K562 (cell line): Measurements from ENCODE around the gene ADNP. TPM values are rescaled to one million over a fixed set of nuclear protein-coding genes. Genes with fewer than 3 reads are reported as not detected.

Experiments
- ILF3 ChIP-seq: fragments of 450-650 bp; IDR thresholded peaks from 2 replicates; pipeline ENCODE4 v1.6.1; 2018; ENCODE audit warnings: antibody characterized with exemption, mild to moderate bottlenecking, moderate library complexity, borderline replicate concordance
- NFE2 ChIP-seq: IDR thresholded peaks from 2 replicates; pipeline ENCODE4 v1.6.1; 2014; ENCODE audit warnings: antibody characterized with exemption, low read depth
- NR4A1 ChIP-seq, 2 experiments: fragments of 250-450 bp in 1 of 2; fragments of 450-650 bp in 1 of 2; sonication (Bioruptor Pico) in 1 of 2; IDR thresholded peaks; 2 replicates each; pipeline versions ENCODE4 v1.4.0 to v1.6.1; 2016 to 2020; ENCODE audit warnings: mild to moderate bottlenecking in 2 of 2, missing compliant biosample characterization in 1 of 2, missing genetic modification characterization in 1 of 2, moderate library complexity in 1 of 2
- POLR2G ChIP-seq: fragments of 200-400 bp; formaldehyde crosslinking; IDR thresholded peaks from 2 replicates; pipeline ENCODE4 v1.6.1; 2017; ENCODE audit warnings: low read depth, mild to moderate bottlenecking, antibody characterized with exemption, low read length, moderate library complexity
- PTBP1 ChIP-seq: fragments of 200-400 bp; formaldehyde crosslinking; IDR thresholded peaks from 2 replicates; pipeline ENCODE4 v1.6.1; 2017; ENCODE audit warnings: low read depth, low read length
- STAT5B ChIP-seq: fragments of 250-450 bp; sonication (Bioruptor Pico); IDR thresholded peaks from 2 replicates; pipeline ENCODE4 v1.8.0; 2021; ENCODE audit warnings: mild to moderate bottlenecking, inconsistent platforms
- ZNF75A ChIP-seq: fragments of 450-650 bp; formaldehyde crosslinking; IDR thresholded peaks from 2 replicates; pipeline ENCODE4 v1.4.0; 2020; ENCODE audit warnings: mild to moderate bottlenecking
- ZNF76 ChIP-seq: fragments of 250-450 bp; sonication (Bioruptor Pico); IDR thresholded peaks from 2 replicates; pipeline ENCODE4 v1.4.0; 2020; ENCODE audit warnings: mild to moderate bottlenecking, moderate library complexity, borderline replicate concordance
- polyA plus RNA-seq, 8 experiments: library from polyadenylated mRNA; depleted of rRNA in 4 of 8; stranded (reverse) in 5 of 8; unstranded in 3 of 8; fragments of >200 nt; fragmentation: Nextera tagmentation in 2 of 8; fragmentation: Illumina TruSeq in 1 of 8; extraction: Ambion mirVana in 2 of 8; extraction: Trizol in 1 of 8; gene quantifications; 2 replicates each; pipeline versions ENCODE4 v1.2.1 to v1.2.3, GENCODE V29; 2011 to 2014; ENCODE audit warnings: inconsistent platforms in 1 of 8, missing spikeins in 1 of 8
- total RNA-seq, 7 experiments: library from RNA; depleted of rRNA in 6 of 7; stranded (reverse); fragments of >200 nt in 6 of 7; fragmentation: Illumina TruSeq in 2 of 7; extraction: Trizol in 2 of 7; gene quantifications; 2 replicates each; pipeline versions ENCODE4 v1.2.1 to v1.2.3, GENCODE V29; 2011 to 2021; ENCODE audit warnings: low replicate concordance in 1 of 7
- TF ChIP-seq, protein P1 (sequence below): fragments of 450-650 bp; IDR thresholded peaks from 2 replicates; pipeline ENCODE4 v1.6.1; 2017; ENCODE audit warnings: antibody characterized with exemption, mild to moderate bottlenecking
- TF ChIP-seq, protein P2 (sequence below): fragments of 450-650 bp; conservative IDR thresholded peaks from 2 replicates; pipeline ENCODE4 v1.6.1; 2016; ENCODE audit warnings: missing genetic modification characterization, low read depth, mild to moderate bottlenecking, control low read depth, missing compliant biosample characterization
- TF ChIP-seq, protein P3 (sequence below): fragments of 450-650 bp; IDR thresholded peaks from 2 replicates; pipeline ENCODE4 v1.6.1; 2016; ENCODE audit warnings: low read depth, mild to moderate bottlenecking, moderate library complexity
- TF ChIP-seq, protein P4 (sequence below): fragments of 250-450 bp; sonication (Bioruptor Pico); IDR thresholded peaks from 2 replicates; pipeline ENCODE4 v1.4.0; 2020; ENCODE audit warnings: mild to moderate bottlenecking

The ADNP gene
- total and polyA plus RNA-seq, 9 of the 15 experiments (the other 6 are each of a cell fraction or from before 2014, with no cell fraction given) = 17.8 to 59.9 (median 25.3) TPM

DNA sequence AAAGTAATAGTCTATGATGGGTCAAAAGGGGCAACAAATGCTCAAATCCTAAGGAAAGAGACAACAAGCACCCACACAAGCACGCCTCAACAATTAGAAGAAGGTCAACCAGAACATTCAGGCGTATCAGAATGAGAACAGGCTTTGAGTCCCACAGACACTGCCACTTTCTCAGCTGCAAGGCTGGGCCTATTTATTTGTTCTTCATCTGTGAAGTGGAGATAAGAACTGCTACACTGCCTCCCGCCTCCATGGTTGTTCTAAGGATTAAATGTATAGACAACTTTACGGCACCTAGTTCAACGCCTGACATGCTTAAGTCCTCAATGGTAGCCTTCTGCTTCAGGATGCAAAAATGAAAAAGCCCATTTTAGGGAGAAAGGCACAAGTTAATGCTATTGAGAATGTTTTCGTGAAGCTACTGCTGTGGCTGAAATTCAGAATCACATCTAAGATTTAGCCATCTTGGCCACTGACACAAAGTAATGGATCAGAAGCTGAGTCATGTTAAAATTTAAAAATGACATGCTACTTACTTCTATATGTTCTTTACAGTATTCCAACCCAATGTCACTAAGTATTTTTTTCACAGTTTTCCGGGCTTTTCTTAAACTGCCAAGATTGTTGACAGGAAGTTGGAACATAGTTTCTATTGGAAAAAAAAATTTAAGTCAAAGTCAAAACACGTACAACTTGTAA is 27.7 kb downstream of the ADNP start (continued):
- TF ChIP-seq, protein P1, sequence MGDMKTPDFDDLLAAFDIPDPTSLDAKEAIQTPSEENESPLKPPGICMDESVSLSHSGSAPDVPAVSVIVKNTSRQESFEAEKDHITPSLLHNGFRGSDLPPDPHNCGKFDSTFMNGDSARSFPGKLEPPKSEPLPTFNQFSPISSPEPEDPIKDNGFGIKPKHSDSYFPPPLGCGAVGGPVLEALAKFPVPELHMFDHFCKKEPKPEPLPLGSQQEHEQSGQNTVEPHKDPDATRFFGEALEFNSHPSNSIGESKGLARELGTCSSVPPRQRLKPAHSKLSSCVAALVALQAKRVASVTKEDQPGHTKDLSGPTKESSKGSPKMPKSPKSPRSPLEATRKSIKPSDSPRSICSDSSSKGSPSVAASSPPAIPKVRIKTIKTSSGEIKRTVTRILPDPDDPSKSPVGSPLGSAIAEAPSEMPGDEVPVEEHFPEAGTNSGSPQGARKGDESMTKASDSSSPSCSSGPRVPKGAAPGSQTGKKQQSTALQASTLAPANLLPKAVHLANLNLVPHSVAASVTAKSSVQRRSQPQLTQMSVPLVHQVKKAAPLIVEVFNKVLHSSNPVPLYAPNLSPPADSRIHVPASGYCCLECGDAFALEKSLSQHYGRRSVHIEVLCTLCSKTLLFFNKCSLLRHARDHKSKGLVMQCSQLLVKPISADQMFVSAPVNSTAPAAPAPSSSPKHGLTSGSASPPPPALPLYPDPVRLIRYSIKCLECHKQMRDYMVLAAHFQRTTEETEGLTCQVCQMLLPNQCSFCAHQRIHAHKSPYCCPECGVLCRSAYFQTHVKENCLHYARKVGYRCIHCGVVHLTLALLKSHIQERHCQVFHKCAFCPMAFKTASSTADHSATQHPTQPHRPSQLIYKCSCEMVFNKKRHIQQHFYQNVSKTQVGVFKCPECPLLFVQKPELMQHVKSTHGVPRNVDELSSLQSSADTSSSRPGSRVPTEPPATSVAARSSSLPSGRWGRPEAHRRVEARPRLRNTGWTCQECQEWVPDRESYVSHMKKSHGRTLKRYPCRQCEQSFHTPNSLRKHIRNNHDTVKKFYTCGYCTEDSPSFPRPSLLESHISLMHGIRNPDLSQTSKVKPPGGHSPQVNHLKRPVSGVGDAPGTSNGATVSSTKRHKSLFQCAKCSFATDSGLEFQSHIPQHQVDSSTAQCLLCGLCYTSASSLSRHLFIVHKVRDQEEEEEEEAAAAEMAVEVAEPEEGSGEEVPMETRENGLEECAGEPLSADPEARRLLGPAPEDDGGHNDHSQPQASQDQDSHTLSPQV = peak; percentile 57; the same call in 1 of the 2 replicates
- no peak for TF ChIP-seq NR4A1 (CRISPR knock-in tag; IDR thresholded peaks at IDR 0.05)
- peak; percentile 48; the same call in 1 of the 2 replicates for TF ChIP-seq NR4A1 (tag; IDR thresholded peaks at IDR 0.05)
- TF ChIP-seq ILF3 = no peak
- TF ChIP-seq ZNF76 (CRISPR knock-in tag) = no peak
- TF ChIP-seq POLR2G = no peak
- peak; percentile 72 for TF ChIP-seq NFE2
- no peak for TF ChIP-seq ZNF75A
- no peak for TF ChIP-seq PTBP1
- no peak for TF ChIP-seq STAT5B (CRISPR knock-in tag)
- TF ChIP-seq, protein P2, sequence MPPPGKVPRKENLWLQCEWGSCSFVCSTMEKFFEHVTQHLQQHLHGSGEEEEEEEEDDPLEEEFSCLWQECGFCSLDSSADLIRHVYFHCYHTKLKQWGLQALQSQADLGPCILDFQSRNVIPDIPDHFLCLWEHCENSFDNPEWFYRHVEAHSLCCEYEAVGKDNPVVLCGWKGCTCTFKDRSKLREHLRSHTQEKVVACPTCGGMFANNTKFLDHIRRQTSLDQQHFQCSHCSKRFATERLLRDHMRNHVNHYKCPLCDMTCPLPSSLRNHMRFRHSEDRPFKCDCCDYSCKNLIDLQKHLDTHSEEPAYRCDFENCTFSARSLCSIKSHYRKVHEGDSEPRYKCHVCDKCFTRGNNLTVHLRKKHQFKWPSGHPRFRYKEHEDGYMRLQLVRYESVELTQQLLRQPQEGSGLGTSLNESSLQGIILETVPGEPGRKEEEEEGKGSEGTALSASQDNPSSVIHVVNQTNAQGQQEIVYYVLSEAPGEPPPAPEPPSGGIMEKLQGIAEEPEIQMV = no peak
- TF ChIP-seq, protein P3, sequence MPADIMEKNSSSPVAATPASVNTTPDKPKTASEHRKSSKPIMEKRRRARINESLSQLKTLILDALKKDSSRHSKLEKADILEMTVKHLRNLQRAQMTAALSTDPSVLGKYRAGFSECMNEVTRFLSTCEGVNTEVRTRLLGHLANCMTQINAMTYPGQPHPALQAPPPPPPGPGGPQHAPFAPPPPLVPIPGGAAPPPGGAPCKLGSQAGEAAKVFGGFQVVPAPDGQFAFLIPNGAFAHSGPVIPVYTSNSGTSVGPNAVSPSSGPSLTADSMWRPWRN = peak; percentile 40
- TF ChIP-seq, protein P4, sequence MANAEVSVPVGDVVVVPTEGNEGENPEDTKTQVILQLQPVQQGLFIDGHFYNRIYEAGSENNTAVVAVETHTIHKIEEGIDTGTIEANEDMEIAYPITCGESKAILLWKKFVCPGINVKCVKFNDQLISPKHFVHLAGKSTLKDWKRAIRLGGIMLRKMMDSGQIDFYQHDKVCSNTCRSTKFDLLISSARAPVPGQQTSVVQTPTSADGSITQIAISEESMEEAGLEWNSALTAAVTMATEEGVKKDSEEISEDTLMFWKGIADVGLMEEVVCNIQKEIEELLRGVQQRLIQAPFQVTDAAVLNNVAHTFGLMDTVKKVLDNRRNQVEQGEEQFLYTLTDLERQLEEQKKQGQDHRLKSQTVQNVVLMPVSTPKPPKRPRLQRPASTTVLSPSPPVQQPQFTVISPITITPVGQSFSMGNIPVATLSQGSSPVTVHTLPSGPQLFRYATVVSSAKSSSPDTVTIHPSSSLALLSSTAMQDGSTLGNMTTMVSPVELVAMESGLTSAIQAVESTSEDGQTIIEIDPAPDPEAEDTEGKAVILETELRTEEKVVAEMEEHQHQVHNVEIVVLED (CRISPR knock-in tag) = no peak
